HepG2 (cell line): Measurements from ENCODE around the gene LTBR. TPM values are rescaled to one million over a fixed set of nuclear protein-coding genes. Genes with fewer than 3 reads are reported as not detected.

ENCODE experiments used
- ATRX ChIP-seq: sonication (generic); formaldehyde crosslinking; IDR thresholded peaks from 2 replicates; pipeline ENCODE4 v1.4.0; 2020; ENCODE audit warnings: missing genetic modification reagents, borderline replicate concordance
- CCDC6 ChIP-seq: sonication (generic); formaldehyde crosslinking; IDR thresholded peaks from 2 replicates; pipeline ENCODE4 v1.8.1; 2022; ENCODE audit warnings: mild to moderate bottlenecking, missing genetic modification reagents, moderate library complexity
- GATA4 ChIP-seq: sonication (generic); IDR thresholded peaks from 2 replicates; pipeline ENCODE4 v1.6.1; 2016; ENCODE audit warnings: antibody characterized with exemption, low read depth, borderline replicate concordance
- HIVEP1 ChIP-seq: sonication (generic); formaldehyde crosslinking; IDR thresholded peaks from 2 replicates; pipeline ENCODE4 v1.4.0; 2020; ENCODE audit warnings: mild to moderate bottlenecking, missing genetic modification reagents
- HNRNPH1 ChIP-seq: fragments of 200-400 bp; formaldehyde crosslinking; optimal IDR thresholded peaks from 2 replicates; pipeline ENCODE3; 2017; ENCODE audit warnings: mild to moderate bottlenecking, low read depth, low read length
- NFIC ChIP-seq: IDR thresholded peaks from 2 replicates; pipeline ENCODE4 v1.6.1; 2012; ENCODE audit warnings: mild to moderate bottlenecking, low read length, inconsistent platforms
- ONECUT2 ChIP-seq: sonication (generic); formaldehyde crosslinking; IDR thresholded peaks from 2 replicates; pipeline ENCODE4 v1.4.0; 2020; ENCODE audit warnings: missing genetic modification reagents
- PITX1 ChIP-seq: sonication (generic); formaldehyde crosslinking; IDR thresholded peaks from 2 replicates; pipeline ENCODE4 v1.5.1; 2020; ENCODE audit warnings: mild to moderate bottlenecking, missing genetic modification reagents
- PRMT3 ChIP-seq: sonication (generic); formaldehyde crosslinking; IDR thresholded peaks from 2 replicates; pipeline ENCODE4 v1.8.1; 2022; ENCODE audit warnings: low read depth, mild to moderate bottlenecking, moderate library complexity, missing genetic modification reagents, borderline replicate concordance
- RBFOX2 ChIP-seq: fragments of 200-400 bp; formaldehyde crosslinking; IDR thresholded peaks from 2 replicates; pipeline ENCODE4 v1.6.1; 2017; ENCODE audit warnings: low read depth, mild to moderate bottlenecking, low read length
- RFXANK ChIP-seq: IDR thresholded peaks from 2 replicates; pipeline ENCODE4 v1.6.1; 2016
- TEAD3 ChIP-seq: optimal IDR thresholded peaks from 2 replicates; pipeline ENCODE3; 2016; ENCODE audit warnings: borderline replicate concordance
- ZBTB42 ChIP-seq: sonication (generic); formaldehyde crosslinking; IDR thresholded peaks from 2 replicates; pipeline ENCODE4 v1.5.0; 2020; ENCODE audit warnings: mild to moderate bottlenecking, missing genetic modification reagents
- ZNF160 ChIP-seq: sonication (generic); formaldehyde crosslinking; IDR thresholded peaks from 2 replicates; pipeline ENCODE4 v1.8.0; 2022; ENCODE audit warnings: mild to moderate bottlenecking, inconsistent platforms, missing genetic modification reagents
- ZNF224 ChIP-seq: sonication (generic); formaldehyde crosslinking; IDR thresholded peaks from 2 replicates; pipeline ENCODE4 v1.5.0; 2020; ENCODE audit warnings: mild to moderate bottlenecking, missing genetic modification reagents
- ZNF263 ChIP-seq: sonication (generic); formaldehyde crosslinking; IDR thresholded peaks from 2 replicates; pipeline ENCODE4 v1.4.0; 2020; ENCODE audit warnings: missing genetic modification reagents
- polyA plus RNA-seq, 8 experiments: library from polyadenylated mRNA; depleted of rRNA in 3 of 8; stranded (reverse) in 7 of 8; unstranded in 1 of 8; fragments of >200 nt; fragmentation: Illumina TruSeq in 4 of 8; extraction: Trizol in 4 of 8; gene quantifications; 2 replicates each; pipeline versions ENCODE4 v1.2.1 to v1.2.3, GENCODE V29; 2011 to 2016; ENCODE audit warnings: low read depth in 4 of 8, missing spikeins in 1 of 8, mixed read lengths in 1 of 8; ENCODE audit not compliant: insufficient read depth in 1 of 8
- total RNA-seq, 5 experiments: library from RNA; depleted of rRNA; stranded (reverse); fragments of >200 nt; fragmentation: Illumina TruSeq; extraction: Trizol; gene quantifications; 2 replicates each; pipeline ENCODE4 v1.2.3, GENCODE V29; 2016; ENCODE audit warnings: low read depth in 1 of 5
- TF ChIP-seq, protein P1 (sequence below): sonication (generic); formaldehyde crosslinking; IDR thresholded peaks from 2 replicates; pipeline ENCODE4 v1.9.0; 2021; ENCODE audit warnings: mild to moderate bottlenecking, missing genetic modification reagents
- TF ChIP-seq, protein P2 (sequence below), 2 experiments: fragments of 450-650 bp in 1 of 2; sonication (generic) in 1 of 2; formaldehyde crosslinking; IDR thresholded peaks; 2 replicates each; pipeline versions ENCODE4 v1.5.0 to v1.8.0; 2020 to 2022; ENCODE audit warnings: mild to moderate bottlenecking in 1 of 2, missing genetic modification reagents in 1 of 2
- TF ChIP-seq, protein P3 (sequence below): sonication (generic); formaldehyde crosslinking; IDR thresholded peaks from 2 replicates; pipeline ENCODE4 v1.9.0; 2021; ENCODE audit warnings: missing genetic modification reagents, mild to moderate bottlenecking, borderline replicate concordance
- TF ChIP-seq, protein P4 (sequence below): sonication (generic); formaldehyde crosslinking; IDR thresholded peaks from 2 replicates; pipeline ENCODE4 v1.8.0; 2023; ENCODE audit warnings: mild to moderate bottlenecking, missing genetic modification reagents

LTBR gene
- total and polyA plus RNA-seq, 2 of the 13 experiments (the other 11 are each of a cell fraction or from before 2014, with no cell fraction given) = 31.4 to 34.8 TPM

DNA sequence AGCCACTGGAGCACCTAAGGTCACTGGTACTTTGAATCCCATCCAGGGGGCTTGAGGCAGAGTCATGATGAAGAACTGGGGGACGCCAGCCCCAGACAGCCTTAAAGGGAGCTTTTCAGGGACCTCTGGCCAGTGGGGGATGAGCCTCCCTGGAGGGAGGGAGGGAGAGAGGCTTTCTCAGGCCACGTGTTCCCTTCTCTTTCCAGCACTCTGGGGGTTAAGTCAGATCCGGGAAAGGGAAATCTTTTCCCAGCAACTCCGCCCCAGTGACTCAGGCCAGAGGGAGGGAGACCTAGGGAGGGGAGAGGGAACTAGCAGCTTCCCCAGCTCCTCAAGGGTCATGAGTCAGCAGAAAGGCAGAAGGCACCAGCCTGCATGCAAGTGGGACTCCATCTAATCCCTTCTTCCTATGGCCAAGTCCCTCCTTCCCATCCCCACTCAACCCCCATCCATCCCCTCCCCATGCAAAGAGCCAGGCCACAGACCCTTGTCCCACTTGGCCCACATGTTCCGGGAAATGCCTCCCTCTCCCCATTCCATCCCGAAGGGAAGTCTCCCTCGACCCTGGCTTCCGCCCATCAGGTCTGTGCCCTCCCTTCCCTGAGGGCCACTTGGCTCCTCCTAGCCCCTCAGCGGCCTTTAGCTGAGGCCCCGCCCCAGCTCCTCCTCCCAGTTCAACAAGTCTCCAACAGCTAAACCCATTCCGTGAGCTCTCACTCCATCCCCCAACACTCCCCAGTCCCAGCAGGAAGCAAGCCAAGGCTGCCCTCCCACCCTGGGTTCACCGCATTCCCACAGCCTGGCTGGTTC, 47.7 kb upstream of the LTBR start (continued):
- TF ChIP-seq, protein P1, sequence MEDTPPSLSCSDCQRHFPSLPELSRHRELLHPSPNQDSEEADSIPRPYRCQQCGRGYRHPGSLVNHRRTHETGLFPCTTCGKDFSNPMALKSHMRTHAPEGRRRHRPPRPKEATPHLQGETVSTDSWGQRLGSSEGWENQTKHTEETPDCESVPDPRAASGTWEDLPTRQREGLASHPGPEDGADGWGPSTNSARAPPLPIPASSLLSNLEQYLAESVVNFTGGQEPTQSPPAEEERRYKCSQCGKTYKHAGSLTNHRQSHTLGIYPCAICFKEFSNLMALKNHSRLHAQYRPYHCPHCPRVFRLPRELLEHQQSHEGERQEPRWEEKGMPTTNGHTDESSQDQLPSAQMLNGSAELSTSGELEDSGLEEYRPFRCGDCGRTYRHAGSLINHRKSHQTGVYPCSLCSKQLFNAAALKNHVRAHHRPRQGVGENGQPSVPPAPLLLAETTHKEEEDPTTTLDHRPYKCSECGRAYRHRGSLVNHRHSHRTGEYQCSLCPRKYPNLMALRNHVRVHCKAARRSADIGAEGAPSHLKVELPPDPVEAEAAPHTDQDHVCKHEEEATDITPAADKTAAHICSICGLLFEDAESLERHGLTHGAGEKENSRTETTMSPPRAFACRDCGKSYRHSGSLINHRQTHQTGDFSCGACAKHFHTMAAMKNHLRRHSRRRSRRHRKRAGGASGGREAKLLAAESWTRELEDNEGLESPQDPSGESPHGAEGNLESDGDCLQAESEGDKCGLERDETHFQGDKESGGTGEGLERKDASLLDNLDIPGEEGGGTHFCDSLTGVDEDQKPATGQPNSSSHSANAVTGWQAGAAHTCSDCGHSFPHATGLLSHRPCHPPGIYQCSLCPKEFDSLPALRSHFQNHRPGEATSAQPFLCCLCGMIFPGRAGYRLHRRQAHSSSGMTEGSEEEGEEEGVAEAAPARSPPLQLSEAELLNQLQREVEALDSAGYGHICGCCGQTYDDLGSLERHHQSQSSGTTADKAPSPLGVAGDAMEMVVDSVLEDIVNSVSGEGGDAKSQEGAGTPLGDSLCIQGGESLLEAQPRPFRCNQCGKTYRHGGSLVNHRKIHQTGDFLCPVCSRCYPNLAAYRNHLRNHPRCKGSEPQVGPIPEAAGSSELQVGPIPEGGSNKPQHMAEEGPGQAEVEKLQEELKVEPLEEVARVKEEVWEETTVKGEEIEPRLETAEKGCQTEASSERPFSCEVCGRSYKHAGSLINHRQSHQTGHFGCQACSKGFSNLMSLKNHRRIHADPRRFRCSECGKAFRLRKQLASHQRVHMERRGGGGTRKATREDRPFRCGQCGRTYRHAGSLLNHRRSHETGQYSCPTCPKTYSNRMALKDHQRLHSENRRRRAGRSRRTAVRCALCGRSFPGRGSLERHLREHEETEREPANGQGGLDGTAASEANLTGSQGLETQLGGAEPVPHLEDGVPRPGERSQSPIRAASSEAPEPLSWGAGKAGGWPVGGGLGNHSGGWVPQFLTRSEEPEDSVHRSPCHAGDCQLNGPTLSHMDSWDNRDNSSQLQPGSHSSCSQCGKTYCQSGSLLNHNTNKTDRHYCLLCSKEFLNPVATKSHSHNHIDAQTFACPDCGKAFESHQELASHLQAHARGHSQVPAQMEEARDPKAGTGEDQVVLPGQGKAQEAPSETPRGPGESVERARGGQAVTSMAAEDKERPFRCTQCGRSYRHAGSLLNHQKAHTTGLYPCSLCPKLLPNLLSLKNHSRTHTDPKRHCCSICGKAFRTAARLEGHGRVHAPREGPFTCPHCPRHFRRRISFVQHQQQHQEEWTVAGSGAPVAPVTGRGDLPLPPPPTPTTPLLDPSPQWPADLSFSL = no peak
- TF ChIP-seq TEAD3 (CRISPR knock-in tag) (peak; percentile 59), ZNF160 (CRISPR knock-in tag) (peak; percentile 54), NFIC (no peak), HNRNPH1 (peak; percentile 66), ZNF224 (CRISPR knock-in tag) (no peak), RFXANK (CRISPR knock-in tag) (no peak), RBFOX2 (peak; percentile 74), ZBTB42 (0 out of 2 replicates have a peak, but pooled peaks have one; percentile 27), ZNF263 (no peak; the same call in 1 of the 2 replicates), ATRX (no peak), PRMT3 (CRISPR knock-in tag) (no peak), PITX1 (CRISPR knock-in tag) (peak; percentile 74), ONECUT2 (CRISPR knock-in tag) (no peak), CCDC6 (CRISPR knock-in tag) (peak; percentile 31; the same call in 1 of the 2 replicates), HIVEP1 (CRISPR knock-in tag) (no peak), GATA4 (peak; percentile 16; the same call in 1 of the 2 replicates)
- TF ChIP-seq, protein P2, sequence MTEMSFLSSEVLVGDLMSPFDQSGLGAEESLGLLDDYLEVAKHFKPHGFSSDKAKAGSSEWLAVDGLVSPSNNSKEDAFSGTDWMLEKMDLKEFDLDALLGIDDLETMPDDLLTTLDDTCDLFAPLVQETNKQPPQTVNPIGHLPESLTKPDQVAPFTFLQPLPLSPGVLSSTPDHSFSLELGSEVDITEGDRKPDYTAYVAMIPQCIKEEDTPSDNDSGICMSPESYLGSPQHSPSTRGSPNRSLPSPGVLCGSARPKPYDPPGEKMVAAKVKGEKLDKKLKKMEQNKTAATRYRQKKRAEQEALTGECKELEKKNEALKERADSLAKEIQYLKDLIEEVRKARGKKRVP (CRISPR knock-in tag; IDR thresholded peaks at IDR 0.05) = no peak; a peak in 1 of 4 replicates
- TF ChIP-seq, protein P3, sequence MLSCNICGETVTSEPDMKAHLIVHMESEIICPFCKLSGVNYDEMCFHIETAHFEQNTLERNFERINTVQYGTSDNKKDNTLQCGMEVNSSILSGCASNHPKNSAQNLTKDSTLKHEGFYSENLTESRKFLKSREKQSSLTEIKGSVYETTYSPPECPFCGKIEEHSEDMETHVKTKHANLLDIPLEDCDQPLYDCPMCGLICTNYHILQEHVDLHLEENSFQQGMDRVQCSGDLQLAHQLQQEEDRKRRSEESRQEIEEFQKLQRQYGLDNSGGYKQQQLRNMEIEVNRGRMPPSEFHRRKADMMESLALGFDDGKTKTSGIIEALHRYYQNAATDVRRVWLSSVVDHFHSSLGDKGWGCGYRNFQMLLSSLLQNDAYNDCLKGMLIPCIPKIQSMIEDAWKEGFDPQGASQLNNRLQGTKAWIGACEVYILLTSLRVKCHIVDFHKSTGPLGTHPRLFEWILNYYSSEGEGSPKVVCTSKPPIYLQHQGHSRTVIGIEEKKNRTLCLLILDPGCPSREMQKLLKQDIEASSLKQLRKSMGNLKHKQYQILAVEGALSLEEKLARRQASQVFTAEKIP = no peak
- TF ChIP-seq, protein P4, sequence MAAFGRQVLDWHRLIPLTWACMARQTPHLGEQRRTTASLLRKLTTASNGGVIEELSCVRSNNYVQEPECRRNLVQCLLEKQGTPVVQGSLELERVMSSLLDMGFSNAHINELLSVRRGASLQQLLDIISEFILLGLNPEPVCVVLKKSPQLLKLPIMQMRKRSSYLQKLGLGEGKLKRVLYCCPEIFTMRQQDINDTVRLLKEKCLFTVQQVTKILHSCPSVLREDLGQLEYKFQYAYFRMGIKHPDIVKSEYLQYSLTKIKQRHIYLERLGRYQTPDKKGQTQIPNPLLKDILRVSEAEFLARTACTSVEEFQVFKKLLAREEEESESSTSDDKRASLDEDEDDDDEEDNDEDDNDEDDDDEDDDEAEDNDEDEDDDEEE (CRISPR knock-in tag) = no peak
